NCI-H774 (cell line): Measurements from ENCODE around the gene CELA2B.
"Not testable (repeated sequence)": the region's sequence is repeated elsewhere in the genome, so short reads cannot be mapped to it uniquely, and the experiment has no call there.

Source experiments
- DNase-seq: peaks from one replicate; lab custom pipeline; 2025; lab: John Stamatoyannopoulos, UW

Gene CELA2B

DNA sequence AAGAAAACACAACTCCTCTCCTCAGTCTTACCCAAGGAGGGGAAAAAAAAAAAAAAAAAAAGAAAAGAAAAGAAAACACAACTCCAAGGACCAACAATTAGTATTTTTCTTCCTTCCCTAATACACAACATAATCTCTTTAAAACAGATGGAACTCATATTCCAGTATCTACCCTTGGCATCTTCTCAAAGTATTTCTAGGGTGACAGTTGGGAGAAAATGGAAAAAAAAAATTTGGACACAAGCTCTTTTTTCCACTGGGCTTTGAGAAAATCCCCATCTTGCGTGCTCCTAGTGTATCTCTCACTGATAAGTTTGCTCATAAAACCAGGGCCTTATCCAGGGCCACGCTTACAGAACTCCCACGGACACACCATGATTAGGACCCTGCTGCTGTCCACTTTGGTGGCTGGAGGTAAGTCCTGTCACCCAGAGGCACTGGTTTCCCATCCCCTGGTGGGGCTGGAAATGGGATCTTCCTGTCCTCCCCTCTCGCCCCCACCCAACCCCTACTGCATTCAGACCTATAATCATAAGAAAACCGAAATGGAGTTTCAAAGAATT lies at the start of gene CELA2B:
TSS of gene CELA2B (plus strand) at position 353 of the 563 bp plus-strand sequence. CDS start at position 375, 22 bp downstream.
- DNase-seq, result no peak

DNA sequence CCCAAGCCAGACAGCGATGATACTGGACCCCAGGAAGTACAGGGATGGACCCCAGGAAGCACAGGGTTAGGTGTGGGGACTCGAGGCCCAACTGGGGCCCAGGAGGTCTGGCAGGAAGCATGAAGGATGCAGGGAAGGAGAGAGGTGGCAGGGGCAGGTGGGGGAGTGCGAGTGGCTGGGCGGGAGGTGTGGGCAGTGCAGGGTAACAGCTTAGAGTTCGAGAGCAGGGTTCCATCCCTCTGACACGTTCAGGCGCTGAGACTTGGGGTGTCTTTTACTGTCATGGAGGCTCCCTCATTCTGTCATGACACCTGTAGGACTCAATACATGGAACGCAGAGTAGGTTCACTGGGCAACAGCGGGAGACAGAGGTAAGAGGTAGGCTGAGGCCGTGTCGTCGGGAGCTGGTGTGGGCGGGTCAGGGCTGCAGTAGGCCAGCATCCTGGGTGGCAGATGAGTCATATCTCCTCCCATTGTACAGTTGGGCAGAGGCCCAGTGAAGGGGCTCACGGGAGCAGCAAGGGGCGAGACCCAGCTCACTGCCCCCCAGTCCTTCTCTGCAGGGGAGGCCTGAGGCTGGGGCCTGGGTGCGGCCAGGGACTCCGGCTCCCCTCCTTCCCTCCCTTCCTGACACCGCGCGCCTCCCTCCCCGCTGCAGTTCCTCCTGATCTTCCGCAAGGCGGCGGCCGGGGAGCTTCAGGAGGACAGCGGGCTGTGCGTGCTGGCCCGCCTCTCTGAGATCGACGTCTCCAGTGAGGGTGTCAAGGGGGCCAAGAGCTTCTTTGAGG lies 49.2 kb upstream of the CELA2B start:
- DNase-seq, result no peak

DNA sequence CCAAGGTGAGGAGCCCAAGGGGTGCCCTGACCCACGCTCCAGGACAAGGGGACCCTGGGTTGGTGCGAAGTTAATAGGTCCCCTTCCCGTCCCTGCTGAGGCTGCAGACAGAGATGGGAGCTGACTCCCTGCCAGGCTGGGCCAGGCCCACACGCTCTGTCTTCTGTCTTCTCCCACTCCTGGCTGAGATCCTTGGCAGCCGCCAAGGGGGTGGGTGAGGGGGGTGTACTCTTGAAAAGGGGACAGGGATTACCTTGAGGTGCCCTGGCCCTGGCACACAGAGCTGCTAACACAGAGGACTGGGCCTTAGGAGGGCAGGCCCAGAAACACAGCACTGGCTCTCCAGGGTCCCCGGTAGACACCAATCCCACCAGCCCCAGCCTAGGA lies 48.6 kb upstream of the CELA2B start:
- no peak for DNase-seq

GRCh38 chr1:15428252-15428651 lies 47.7 kb upstream of the CELA2B start:
- not testable (repeated sequence) for DNase-seq

GRCh38 chr1:15428815-15429435 lies 47.0 kb upstream of the CELA2B start:
- DNase-seq, result no peak

- no peak for DNase-seq
Measured at GRCh38 chr1:15429701-15430149, 46.2 kb upstream of the CELA2B start.

DNA sequence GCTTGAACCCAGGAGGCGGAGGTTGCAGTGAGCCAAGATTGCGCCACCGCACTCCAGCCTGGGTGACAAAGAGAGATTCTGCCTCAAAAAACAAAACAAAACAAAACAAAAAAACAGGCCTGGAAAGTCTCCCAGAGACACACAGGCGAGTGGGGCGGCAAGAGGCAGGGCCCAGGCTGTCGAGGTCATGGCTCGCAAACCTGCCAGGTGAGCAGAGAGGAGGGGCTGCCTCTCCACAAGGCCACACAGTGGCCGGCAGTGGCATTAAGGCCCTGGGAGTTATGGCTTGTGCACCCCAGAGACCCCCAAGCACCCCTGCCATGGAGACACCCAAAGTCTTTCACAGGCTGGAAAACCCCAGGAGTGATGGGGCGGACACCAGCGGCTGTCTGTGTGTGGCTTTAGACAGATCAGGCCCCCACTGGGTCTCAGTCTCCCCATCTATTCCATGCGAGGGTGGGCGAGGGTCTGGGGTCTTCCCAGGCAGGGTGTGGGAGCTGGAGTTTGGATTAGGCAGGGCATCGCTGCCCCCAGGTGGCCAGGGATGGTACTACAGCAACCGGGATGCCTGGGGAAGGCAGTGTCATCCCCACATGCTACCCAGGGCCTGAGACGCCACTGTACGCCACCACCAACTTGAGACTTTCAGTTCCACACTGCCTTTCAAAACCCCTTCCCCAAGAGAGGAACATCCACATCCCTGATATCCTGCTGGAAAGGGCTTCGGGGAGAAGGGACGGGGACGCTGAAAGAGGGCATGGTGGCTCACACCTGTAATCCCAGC lies 44.9 kb upstream of the CELA2B start:
- DNase-seq, result no peak

- DNase-seq, result no peak
Measured at GRCh38 chr1:15431571-15431948, 44.3 kb upstream of the CELA2B start.

DNA sequence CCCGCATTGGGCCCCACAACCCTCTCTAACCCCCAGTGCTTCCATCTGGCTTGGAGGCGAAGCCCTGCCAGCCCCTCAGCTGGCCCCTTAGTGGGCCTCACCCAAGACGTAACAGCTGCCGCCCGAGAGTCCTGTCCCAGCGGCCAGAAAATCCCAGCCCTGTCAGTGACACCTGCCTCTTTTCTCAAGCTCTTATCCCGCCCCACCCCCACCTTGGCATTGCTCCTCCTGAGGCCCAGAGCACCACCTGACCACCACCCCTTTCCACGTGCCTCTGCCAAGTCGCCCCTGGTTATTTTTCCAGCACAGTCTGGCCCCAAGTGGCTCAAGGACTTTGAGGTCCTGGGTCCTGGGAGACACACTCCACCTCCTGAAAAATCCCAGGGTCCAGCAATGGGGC lies 43.6 kb upstream of the CELA2B start:
- DNase-seq, result no peak

DNA sequence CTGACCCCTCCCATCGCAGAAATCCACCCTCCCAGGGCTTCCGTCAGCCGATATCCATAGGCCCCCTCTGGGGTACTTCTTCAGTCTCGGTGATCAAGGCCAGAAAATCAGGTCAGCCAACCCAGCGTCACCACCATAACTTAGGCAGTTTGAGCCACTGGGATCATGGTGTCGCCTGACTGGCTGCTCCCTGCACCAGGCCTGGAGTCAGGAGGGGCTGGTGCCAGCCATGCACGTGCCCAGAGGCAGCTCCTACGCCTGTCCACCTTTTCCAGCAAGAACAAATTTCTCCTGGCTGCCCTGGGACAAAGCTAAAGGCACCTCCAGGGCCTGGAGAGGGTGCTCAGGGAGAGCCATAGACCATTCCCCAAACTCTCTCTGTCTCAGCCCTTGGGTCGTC lies 42.4 kb upstream of the CELA2B start:
- DNase-seq, result no peak

- DNase-seq, result not testable (repeated sequence)
Measured at GRCh38 chr1:15434739-15435138, 41.2 kb upstream of the CELA2B start.

DNA sequence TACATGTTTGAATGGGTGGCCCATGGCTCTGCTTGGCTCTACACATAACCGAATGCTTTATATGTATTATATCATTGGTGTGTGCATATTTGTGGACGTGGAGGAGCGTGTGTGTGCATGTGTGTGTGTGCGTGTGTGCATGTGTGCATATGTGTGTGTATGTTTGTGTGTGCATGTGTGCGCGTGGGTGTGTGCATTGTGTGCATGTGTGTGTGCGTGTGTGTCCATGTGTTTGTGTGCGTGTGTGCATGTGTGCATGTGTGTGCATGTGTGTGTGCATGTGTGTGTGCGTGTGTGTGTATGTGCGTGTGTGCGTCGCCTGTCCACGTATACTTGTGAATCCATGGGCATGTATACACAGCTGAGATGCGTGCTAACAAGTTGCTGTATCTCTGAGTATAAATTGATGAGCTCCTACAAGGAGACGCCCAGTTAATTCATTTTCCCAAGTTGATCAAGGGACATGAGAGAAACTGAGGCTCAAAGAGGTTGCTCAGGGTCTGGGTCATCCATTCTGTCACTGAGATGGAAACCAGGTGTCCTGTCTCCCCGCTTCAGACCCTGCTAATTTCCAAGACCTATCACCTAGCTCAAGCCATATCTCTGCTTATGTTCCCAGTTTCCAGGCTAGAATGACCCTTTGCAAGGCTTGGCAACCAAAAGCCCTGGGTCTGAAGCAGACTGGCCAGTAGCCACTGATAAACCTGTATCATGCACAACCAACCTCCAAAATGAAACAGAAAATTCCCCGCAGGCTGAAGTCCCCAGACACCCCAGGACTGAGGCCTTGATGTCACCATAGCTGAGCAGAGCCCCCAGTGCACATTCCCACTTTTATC lies 40.4 kb upstream of the CELA2B start:
- DNase-seq, result no peak

GRCh38 chr1:15436881-15437442 lies 38.9 kb upstream of the CELA2B start:
- DNase-seq, result no peak

GRCh38 chr1:15439325-15439724 lies 36.6 kb upstream of the CELA2B start:
- no peak for DNase-seq

GRCh38 chr1:15440357-15440756 lies 35.5 kb upstream of the CELA2B start:
- DNase-seq, result no peak

DNA sequence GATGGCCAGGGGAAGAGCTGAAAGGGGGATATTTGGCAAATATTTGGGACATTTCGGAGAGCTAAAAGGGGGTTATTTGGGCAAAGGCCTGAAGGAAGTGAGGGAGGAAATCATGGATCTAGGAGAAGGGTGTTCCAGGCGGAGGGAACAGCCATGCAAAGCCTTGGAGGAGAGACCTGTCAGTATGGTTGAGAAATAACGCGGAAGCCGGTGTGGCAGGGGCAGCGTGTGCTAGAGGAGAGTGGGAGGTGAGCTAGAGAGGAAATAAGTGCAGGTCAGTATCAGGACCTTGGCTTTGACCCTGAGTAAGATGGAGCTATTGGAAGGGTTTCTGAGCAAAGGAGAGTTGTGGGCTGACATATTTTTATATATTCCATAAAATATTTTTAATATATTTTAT lies 34.7 kb upstream of the CELA2B start:
- DNase-seq, result no peak

DNA sequence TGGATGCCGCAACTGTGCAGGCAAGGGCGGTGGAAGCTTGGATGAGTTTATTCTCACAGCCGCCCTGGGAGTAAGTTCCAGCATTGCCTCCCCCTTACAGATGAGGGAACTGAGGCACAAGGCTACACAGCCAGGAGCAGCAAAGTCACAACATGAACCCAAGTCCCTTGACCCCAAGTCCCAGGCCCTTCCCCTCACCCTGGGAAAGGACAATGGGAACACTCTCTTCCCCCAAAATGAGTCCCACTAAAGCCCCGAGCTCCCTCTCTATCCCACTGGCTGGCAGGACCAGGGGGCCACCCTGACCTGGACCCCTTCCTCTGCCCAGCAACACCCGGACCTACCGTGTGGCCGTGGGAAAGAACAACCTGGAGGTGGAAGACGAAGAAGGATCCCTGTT lies 33.8 kb upstream of the CELA2B start:
- DNase-seq, result no peak

GRCh38 chr1:15442759-15443158 lies 33.1 kb upstream of the CELA2B start:
- DNase-seq, result no peak

DNA sequence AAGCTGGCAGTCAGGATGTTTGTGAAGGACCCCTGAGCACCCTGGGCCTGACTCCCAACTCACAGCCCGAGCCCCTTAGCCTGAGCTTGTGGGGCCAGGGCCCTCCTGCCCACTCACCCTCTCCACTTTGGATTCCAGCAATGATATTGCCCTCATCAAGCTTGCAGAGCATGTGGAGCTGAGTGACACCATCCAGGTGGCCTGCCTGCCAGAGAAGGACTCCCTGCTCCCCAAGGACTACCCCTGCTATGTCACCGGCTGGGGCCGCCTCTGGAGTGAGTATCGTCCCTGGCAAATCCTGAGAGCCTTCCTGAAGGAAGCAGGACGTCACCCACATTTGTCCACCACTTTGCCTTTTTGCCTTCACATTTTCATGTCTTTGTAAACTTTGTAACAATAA lies 32.6 kb upstream of the CELA2B start:
- DNase-seq, result no peak

DNA sequence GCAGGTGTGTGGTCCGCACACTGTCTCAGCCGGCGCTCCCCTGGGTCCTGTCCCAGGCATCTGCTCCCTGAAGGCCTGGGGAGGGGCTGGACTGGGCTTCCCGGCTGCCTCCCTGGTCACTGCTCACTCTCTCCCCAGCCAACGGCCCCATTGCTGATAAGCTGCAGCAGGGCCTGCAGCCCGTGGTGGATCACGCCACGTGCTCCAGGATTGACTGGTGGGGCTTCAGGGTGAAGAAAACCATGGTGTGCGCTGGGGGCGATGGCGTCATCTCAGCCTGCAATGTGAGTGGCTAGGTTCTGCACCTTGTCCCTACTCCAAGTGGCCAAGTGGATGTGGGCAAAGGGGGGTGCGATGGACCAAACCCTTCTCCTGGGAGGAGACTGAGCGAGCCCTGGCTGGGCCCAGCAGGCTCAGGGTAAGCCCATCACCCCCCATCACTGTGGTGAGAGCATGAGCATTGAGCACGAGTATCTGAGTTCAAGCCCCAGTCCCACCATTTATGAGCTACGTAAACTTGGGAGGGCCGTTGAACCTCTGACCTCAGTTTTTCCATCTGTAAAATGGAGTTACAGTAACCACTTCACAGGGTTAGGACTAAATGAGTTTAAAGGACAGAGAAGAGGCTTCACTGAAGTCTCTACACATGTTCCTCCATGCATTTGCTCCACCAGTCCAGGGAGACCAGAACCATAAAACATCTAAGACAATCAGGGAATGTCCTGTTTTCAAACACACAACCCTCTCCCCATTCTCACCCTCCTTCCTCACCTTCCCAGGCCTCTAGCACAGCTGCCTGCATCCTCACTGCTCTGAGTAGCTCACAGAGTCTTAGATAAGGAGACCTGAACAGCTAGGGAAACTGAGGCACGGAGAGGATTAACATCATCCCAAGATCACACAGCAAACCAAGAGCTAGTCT lies 31.2 kb upstream of the CELA2B start:
- DNase-seq, result no peak
